ENCODE results near the gene ZCCHC7. TPM values are rescaled to one million over a fixed set of nuclear protein-coding genes. Genes with fewer than 3 reads are reported as not detected.
"Not testable (repeated sequence)": the region's sequence is repeated elsewhere in the genome, so short reads cannot be mapped to it uniquely, and the experiment has no call there.

The ZCCHC7 gene
- 10 to 100 TPM; 42.4 to 43.2 (median 42.8) TPM for total RNA-seq
- 140 TPM for total RNA-seq (2013)

DNA sequence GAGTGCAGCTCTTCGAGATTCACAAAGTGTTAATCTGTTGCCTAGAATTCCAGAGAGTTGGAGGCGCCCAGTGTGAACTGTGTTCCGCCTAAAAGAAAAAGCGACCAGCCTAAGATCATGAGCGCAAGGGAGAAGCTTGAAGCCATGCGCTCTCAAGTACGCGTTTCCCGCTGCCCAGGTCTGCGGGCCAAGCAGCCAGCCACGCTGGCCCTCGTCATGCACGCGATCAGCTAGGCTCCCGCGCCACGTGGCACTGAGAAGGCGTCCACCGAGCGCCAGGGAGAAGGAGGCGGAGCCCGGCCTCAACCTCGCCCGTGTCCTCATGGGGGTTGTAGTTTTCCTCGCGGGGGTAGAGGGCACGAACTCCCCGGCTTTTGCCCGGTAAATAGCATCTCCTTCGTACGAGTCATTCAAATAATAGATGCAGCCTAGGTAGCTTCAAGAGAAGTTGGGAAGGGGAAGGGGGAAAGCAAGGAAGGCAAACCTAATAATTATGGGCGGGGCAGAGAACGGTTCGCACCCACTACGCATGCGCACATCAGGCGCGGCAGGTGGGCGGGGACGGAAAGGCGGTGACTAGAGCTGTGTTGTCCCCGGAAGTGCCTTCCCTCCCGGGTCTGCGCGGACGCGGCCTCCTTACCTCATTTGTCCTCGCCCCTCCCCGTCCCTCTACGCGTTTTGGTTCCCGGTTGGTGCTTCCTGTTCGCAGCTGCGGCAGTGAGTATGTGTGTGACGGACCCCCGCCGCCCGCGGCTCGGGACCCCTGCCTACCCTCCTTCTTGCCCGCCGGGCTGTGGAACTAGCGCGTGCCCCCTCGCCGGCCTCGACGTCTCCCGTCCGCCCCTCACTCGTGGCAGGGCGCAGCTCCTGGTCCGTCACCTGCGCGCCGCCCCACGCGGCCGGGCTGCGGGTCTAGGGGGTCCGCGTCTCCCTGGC lies at the start of gene ZCCHC7:
Gene ZCCHC7 (plus strand): TSS at position 668 of the 936 bp plus-strand sequence.
- ATAC-seq (peak; percentile 92 to 98 (median 93)), DNase-seq (peak; percentile 97 to 98)
- no peaks in the 10 kb centered on the region for H3K36me3 ChIP-seq (ENCODE audit: control insufficient read depth, insufficient read depth, low read length)
- H3K9me3 Mint-ChIP-seq: no peaks in the 10 kb centered on the region
- H3K27me3 Mint-ChIP-seq (ENCODE audit: low read depth in 2 of 2): no peaks in the 10 kb centered on the region
- no peaks in the 10 kb centered on the region for H3K36me3 Mint-ChIP-seq
- H3K27ac Mint-ChIP-seq: peak within 1 kb of the TSS; percentile 96
- intact Hi-C loops (cut with micrococcal nuclease): loop anchor here (1.0 to 5.0 kb wide), 2 partner anchors 41 to 182 kb away; no protein-coding TSS in a partner anchor
- WGBS (ENCODE audit: insufficient coverage): 4% methylated on average over 82 of the region's 82 CpGs
- peak within 1 kb of the TSS; percentile 93 for H3K4me3 ChIP-seq (ENCODE audit: low read length)
- TF ChIP-seq, protein P1, sequence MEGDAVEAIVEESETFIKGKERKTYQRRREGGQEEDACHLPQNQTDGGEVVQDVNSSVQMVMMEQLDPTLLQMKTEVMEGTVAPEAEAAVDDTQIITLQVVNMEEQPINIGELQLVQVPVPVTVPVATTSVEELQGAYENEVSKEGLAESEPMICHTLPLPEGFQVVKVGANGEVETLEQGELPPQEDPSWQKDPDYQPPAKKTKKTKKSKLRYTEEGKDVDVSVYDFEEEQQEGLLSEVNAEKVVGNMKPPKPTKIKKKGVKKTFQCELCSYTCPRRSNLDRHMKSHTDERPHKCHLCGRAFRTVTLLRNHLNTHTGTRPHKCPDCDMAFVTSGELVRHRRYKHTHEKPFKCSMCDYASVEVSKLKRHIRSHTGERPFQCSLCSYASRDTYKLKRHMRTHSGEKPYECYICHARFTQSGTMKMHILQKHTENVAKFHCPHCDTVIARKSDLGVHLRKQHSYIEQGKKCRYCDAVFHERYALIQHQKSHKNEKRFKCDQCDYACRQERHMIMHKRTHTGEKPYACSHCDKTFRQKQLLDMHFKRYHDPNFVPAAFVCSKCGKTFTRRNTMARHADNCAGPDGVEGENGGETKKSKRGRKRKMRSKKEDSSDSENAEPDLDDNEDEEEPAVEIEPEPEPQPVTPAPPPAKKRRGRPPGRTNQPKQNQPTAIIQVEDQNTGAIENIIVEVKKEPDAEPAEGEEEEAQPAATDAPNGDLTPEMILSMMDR (IDR thresholded peaks at IDR 0.05): no peak
- no peaks in the 10 kb centered on the region for H3K27me3 ChIP-seq (ENCODE audit: control insufficient read depth, insufficient read depth, low read length)
- peaks cover 27 to 40% of the 10 kb centered on the region in 2 donors for H3K4me1 Mint-ChIP-seq
- H3K9me3 ChIP-seq (ENCODE audit: control insufficient read depth, insufficient read depth, low read length): no peaks in the 10 kb centered on the region
- H3K4me3 Mint-ChIP-seq: peak within 1 kb of the TSS; percentile 94
- H3K27ac ChIP-seq (ENCODE audit: low read length): peak within 1 kb of the TSS; percentile 91
- peaks cover 9% of the 10 kb centered on the region for H3K4me1 ChIP-seq (ENCODE audit: control insufficient read depth, insufficient read depth, low read length)

DNA sequence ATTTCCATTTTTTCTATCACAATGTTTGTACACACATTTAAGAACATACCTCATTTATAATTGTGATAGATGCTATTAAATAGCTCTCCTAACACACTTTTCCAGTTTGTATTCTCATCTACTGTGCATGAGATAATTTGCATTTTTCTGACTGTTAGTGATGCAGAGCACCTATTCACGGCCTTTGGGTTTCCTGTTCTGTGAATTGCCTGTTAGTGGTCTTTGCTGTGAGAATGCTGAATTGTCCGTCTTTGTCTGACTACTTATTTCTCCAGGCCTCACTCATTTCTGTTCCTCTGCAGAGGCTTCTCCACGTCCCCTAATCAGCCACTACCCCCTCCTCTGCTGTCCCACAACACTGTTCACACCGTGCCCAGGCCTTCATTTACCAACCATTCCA lies 45.6 kb upstream of the ZCCHC7 start:
- H3K4me3 ChIP-seq (ENCODE audit: low read length); H3K27me3 Mint-ChIP-seq (ENCODE audit: low read depth in 2 of 2); H3K9me3 ChIP-seq (ENCODE audit: control insufficient read depth, insufficient read depth, low read length); H3K27ac ChIP-seq (ENCODE audit: low read length); H3K4me1 ChIP-seq (ENCODE audit: control insufficient read depth, insufficient read depth, low read length); H3K36me3 Mint-ChIP-seq; DNase-seq; intact Hi-C loops (cut with micrococcal nuclease); ATAC-seq; H3K27ac Mint-ChIP-seq; H3K36me3 ChIP-seq (ENCODE audit: control insufficient read depth, insufficient read depth, low read length); H3K27me3 ChIP-seq (ENCODE audit: control insufficient read depth, insufficient read depth, low read length); H3K9me3 Mint-ChIP-seq: not testable (repeated sequence)
- peak overlapping the region; percentile 10 for H3K4me3 Mint-ChIP-seq
- WGBS (ENCODE audit: insufficient coverage): 46% methylated on average over 3 of the region's 4 CpGs
- peaks cover 9 to 18% of the 10 kb centered on the region in 2 donors for H3K4me1 Mint-ChIP-seq

DNA sequence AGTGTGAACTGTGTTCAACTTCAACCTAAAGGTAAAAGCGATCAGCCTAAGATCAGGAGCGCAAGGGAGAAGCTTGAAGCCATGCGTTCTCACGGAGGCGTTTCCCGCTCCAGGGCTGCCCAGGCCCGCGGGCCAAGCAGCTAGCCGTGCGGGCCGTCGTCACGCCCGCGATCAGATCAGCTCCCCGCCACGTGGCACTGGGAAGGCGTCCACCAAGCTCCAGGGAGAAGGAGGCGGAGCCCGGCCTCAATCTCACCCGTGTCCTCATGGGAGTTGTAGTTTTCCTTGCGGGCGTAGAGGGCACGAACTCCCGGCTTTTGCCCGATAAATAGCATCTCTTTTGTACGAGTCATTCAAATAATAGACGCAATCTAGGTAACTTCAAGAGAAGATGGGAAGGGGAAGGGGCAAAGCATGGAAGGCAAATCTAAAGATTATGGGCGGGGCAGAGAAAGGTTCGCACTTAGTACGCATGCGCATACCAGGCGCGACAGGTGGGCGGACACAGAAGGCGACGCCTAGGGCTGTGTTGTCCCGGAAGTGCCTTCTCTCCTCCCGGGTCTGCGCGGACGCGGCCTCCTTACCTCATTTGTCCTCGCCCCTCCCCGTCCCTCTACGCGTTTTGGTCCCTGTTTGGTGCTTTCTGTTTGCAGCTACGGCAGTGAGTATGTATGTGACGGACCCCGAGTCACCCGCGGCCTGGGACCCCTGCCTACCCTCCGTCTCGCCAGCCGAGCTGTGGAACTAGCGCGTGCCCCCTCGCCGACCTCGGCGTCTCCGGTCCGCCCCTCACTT lies 40.8 kb upstream of the ZCCHC7 start:
- peaks cover 17% of the 10 kb centered on the region for H3K4me1 ChIP-seq (ENCODE audit: control insufficient read depth, insufficient read depth, low read length)
- intact Hi-C loops (cut with micrococcal nuclease): loop anchor here (1.0 to 5.0 kb wide), 2 partner anchors 41 to 223 kb away; partner anchors contain the start of gene ZCCHC7
- peak; percentile 85 to 97 for DNase-seq

DNA sequence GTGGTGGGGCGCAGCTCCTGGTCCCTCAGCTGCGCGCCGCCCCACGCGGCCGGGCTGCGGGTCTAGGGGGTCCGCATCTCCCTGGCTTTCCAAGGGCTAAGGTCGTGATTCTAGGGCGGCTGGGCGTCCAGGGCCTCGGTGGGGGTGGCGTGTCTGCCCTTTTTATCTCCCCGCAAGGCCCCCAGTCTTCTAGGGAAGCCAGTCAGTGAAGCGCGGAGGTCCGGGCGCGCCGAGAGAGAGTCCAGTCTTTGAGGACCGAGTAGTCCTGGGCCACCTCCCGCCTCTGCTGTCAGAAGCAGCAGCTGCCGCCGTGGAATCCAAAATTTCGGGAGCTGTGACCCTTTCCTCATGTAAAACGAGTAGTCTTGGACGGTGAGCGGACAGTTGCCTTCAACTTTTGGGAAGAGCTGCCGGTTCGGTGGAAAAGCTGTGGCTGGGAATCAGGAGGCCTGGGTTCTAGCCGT lies 40.2 kb upstream of the ZCCHC7 start:
- not testable (repeated sequence) for H3K9me3 Mint-ChIP-seq; H3K27me3 Mint-ChIP-seq (ENCODE audit: low read depth in 2 of 2); DNase-seq; H3K36me3 ChIP-seq (ENCODE audit: control insufficient read depth, insufficient read depth, low read length); H3K36me3 Mint-ChIP-seq; H3K27me3 ChIP-seq (ENCODE audit: control insufficient read depth, insufficient read depth, low read length); H3K9me3 ChIP-seq (ENCODE audit: control insufficient read depth, insufficient read depth, low read length)
- Histone ChIP-seq H3K4me1 (ENCODE audit: control insufficient read depth, insufficient read depth, low read length) (peaks cover 17% of the 10 kb centered on the region), H3K27ac (ENCODE audit: low read length) (peak overlapping the region; percentile 94), H3K4me3 (ENCODE audit: low read length) (peak overlapping the region; percentile 78)
- Mint-ChIP-seq H3K27ac (peak overlapping the region; percentile 93 to 99), H3K4me3 (peak overlapping the region; percentile 96), H3K4me1 (peaks cover 46% of the 10 kb centered on the region in 2 donors)
- intact Hi-C loops (cut with micrococcal nuclease): loop anchor here (5.0 kb wide), 1 partner anchor 222 kb away; no protein-coding TSS in a partner anchor
- 2% methylated on average over 32 of the region's 32 CpGs for WGBS (ENCODE audit: insufficient coverage)
- peak in 2 of 3 donors; percentile 20 to 38 for ATAC-seq

More for the DNA sequence above, 40.8 kb upstream of the ZCCHC7 start:
- H3K27me3 Mint-ChIP-seq (ENCODE audit: low read depth in 2 of 2): peaks cover 6 to 8% of the 10 kb centered on the region in 2 donors
- H3K36me3 Mint-ChIP-seq: no peaks in the 10 kb centered on the region
- peak overlapping the region; percentile 96 for H3K4me3 Mint-ChIP-seq
- Histone ChIP-seq H3K4me3 (ENCODE audit: low read length) (peak overlapping the region; percentile 78), H3K27me3 (ENCODE audit: control insufficient read depth, insufficient read depth, low read length) (no peaks in the 10 kb centered on the region), H3K36me3 (ENCODE audit: control insufficient read depth, insufficient read depth, low read length) (no peaks in the 10 kb centered on the region), H3K9me3 (ENCODE audit: control insufficient read depth, insufficient read depth, low read length) (no peaks in the 10 kb centered on the region), H3K27ac (ENCODE audit: low read length) (peak overlapping the region; percentile 94)
- peaks cover 42 to 45% of the 10 kb centered on the region in 2 donors for H3K4me1 Mint-ChIP-seq
- peak; percentile 96 to 99 (median 96) for ATAC-seq
- TF ChIP-seq, protein P1 (IDR thresholded peaks at IDR 0.05): no peak
- H3K27ac Mint-ChIP-seq: peak overlapping the region; percentile 93 to 99
- 3% methylated on average over 63 of the region's 63 CpGs for WGBS (ENCODE audit: insufficient coverage)
- H3K9me3 Mint-ChIP-seq: no peaks in the 10 kb centered on the region

DNA sequence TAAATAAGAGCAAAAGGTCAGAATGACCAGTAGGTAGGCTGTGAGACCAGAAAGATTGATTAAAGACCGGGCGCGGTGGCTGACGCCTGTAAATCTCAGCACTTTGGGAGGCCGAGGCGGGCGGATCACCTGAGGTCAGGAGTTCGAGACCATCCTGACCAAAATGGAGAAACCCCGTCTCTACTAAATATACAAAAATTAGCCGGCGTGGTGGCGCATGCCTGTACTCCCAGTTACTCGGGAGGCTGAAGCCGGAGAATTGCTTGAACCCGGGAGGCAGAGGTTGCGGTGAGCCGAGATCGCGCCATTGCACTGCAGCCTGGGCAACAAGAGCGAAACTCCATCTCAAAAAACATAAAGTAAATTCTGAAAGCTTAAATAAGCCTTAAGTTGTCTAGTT lies 38.9 kb upstream of the ZCCHC7 start:
- H3K4me3 ChIP-seq (ENCODE audit: low read length); H3K9me3 ChIP-seq (ENCODE audit: control insufficient read depth, insufficient read depth, low read length); ATAC-seq; H3K27me3 ChIP-seq (ENCODE audit: control insufficient read depth, insufficient read depth, low read length); DNase-seq; H3K36me3 Mint-ChIP-seq; H3K9me3 Mint-ChIP-seq; H3K27ac ChIP-seq (ENCODE audit: low read length); H3K4me3 Mint-ChIP-seq; H3K36me3 ChIP-seq (ENCODE audit: control insufficient read depth, insufficient read depth, low read length); H3K27me3 Mint-ChIP-seq (ENCODE audit: low read depth in 2 of 2): not testable (repeated sequence)
- intact Hi-C loops (cut with micrococcal nuclease): loop anchor here (5.0 kb wide), 1 partner anchor 221 kb away; no protein-coding TSS in a partner anchor
- Mint-ChIP-seq H3K27ac (peak overlapping the region; percentile 93 to 99), H3K4me1 (peaks cover 47 to 49% of the 10 kb centered on the region in 2 donors)
- peaks cover 15% of the 10 kb centered on the region for H3K4me1 ChIP-seq (ENCODE audit: control insufficient read depth, insufficient read depth, low read length)
- WGBS (ENCODE audit: insufficient coverage): 98% methylated on average over 20 of the region's 20 CpGs
